H9 (cell line): ENCODE results near the gene IFT122. TPM values are rescaled to one million over a fixed set of nuclear protein-coding genes. Genes with fewer than 3 reads are reported as not detected.

Experiments
- DNase-seq: peaks from one replicate; pipeline ENCODE4 v3.0.0-alpha.2; 2017
- H2AFZ ChIP-seq: one replicate; pipeline ENCODE4 v1.6.1; 2013; ENCODE audit warnings: mild to moderate bottlenecking, low read length, control low read depth, moderate library complexity
- H2AK5ac ChIP-seq: 2 replicates; pipeline ENCODE4 v1.6.1; 2013; ENCODE audit warnings: low read length, control low read depth, mixed read lengths; ENCODE audit not compliant: insufficient read length
- H2BK120ac ChIP-seq: one replicate; pipeline ENCODE4 v1.6.1; 2013; ENCODE audit warnings: low read depth, mild to moderate bottlenecking, low read length, control low read depth, inconsistent platforms; ENCODE audit not compliant: poor library complexity, severe bottlenecking
- H2BK12ac ChIP-seq: 2 replicates; pipeline ENCODE4 v1.6.1; 2013; ENCODE audit warnings: low read length, control low read depth, mixed read lengths, low read depth; ENCODE audit not compliant: insufficient read length
- H2BK15ac ChIP-seq: 2 replicates; pipeline ENCODE4 v1.6.1; 2013; ENCODE audit warnings: low read depth, low read length, control low read depth
- H2BK20ac ChIP-seq: one replicate; pipeline ENCODE4 v1.6.1; 2013; ENCODE audit warnings: low read depth, mild to moderate bottlenecking, low read length, control low read depth, inconsistent platforms; ENCODE audit not compliant: poor library complexity, severe bottlenecking
- H2BK5ac ChIP-seq: 2 replicates; pipeline ENCODE4 v1.6.1; 2013; ENCODE audit warnings: low read length, control low read depth, mixed read lengths; ENCODE audit not compliant: insufficient read length
- H3K14ac ChIP-seq: 2 replicates; pipeline ENCODE4 v1.6.1; 2013; ENCODE audit warnings: low read length, control low read depth; ENCODE audit not compliant: insufficient read depth
- H3K18ac ChIP-seq: 2 replicates; pipeline ENCODE4 v1.6.1; 2013; ENCODE audit warnings: low read depth, mild to moderate bottlenecking, mixed read lengths, low read length, control low read depth; ENCODE audit not compliant: insufficient read length
- H3K23ac ChIP-seq: 2 replicates; pipeline ENCODE4 v1.6.1; 2013; ENCODE audit warnings: low read length, control low read depth, mixed read lengths, low read depth; ENCODE audit not compliant: insufficient read length
- H3K23me2 ChIP-seq: 2 replicates; pipeline ENCODE4 v1.6.1; 2013; ENCODE audit warnings: low read depth, mild to moderate bottlenecking, mixed read lengths, low read length, control low read depth; ENCODE audit not compliant: insufficient read length, poor library complexity, severe bottlenecking
- H3K27ac ChIP-seq: 2 replicates; pipeline ENCODE4 v1.5.1; 2013; ENCODE audit warnings: low read length, control low read depth, mixed read lengths, low read depth; ENCODE audit not compliant: insufficient read length
- H3K27me3 ChIP-seq: 2 replicates; pipeline ENCODE4 v1.6.1; 2013; ENCODE audit warnings: low read length, control low read depth, inconsistent platforms; ENCODE audit not compliant: insufficient read depth
- H3K4ac ChIP-seq: 2 replicates; pipeline ENCODE4 v1.6.1; 2013; ENCODE audit warnings: low read depth, mild to moderate bottlenecking, control low read depth, inconsistent platforms, low read length, moderate library complexity
- H3K4me1 ChIP-seq: 2 replicates; pipeline ENCODE4 v1.6.1; 2013; ENCODE audit warnings: low read length, control low read depth, inconsistent platforms; ENCODE audit not compliant: insufficient read depth
- H3K4me2 ChIP-seq: 2 replicates; pipeline ENCODE4 v1.6.1; 2013; ENCODE audit warnings: low read length, control low read depth, mixed read lengths; ENCODE audit not compliant: insufficient read length, insufficient read depth
- H3K56ac ChIP-seq: 2 replicates; pipeline ENCODE4 v1.6.1; 2013; ENCODE audit warnings: low read depth, mild to moderate bottlenecking, mixed read lengths, low read length, control low read depth; ENCODE audit not compliant: insufficient read length
- H3K79me1 ChIP-seq: 2 replicates; pipeline ENCODE4 v1.6.1; 2013; ENCODE audit warnings: low read depth, mild to moderate bottlenecking, moderate library complexity, low read length, control low read depth, inconsistent platforms; ENCODE audit not compliant: insufficient read depth, poor library complexity, severe bottlenecking
- H3K79me2 ChIP-seq: 2 replicates; pipeline ENCODE4 v1.6.1; 2013; ENCODE audit warnings: low read length, control low read depth, inconsistent platforms; ENCODE audit not compliant: insufficient read depth
- H3K9ac ChIP-seq: 2 replicates; pipeline ENCODE4 v1.6.1; 2013; ENCODE audit warnings: low read length, control low read depth, mixed read lengths; ENCODE audit not compliant: insufficient read length; ENCODE audit errors: extremely low read depth
- H3K9me3 ChIP-seq: one replicate; pipeline ENCODE4 v1.6.1; 2013; ENCODE audit warnings: low read depth, low read length, inconsistent platforms; ENCODE audit not compliant: control insufficient read depth
- H3T11ph ChIP-seq: one replicate; pipeline ENCODE4 v1.6.1; 2013; ENCODE audit warnings: mild to moderate bottlenecking, low read length, control low read depth, inconsistent platforms
- H4K20me1 ChIP-seq: one replicate; pipeline ENCODE4 v1.6.1; 2013; ENCODE audit not compliant: control insufficient read depth, insufficient read length, insufficient read depth
- H4K5ac ChIP-seq: 2 replicates; pipeline ENCODE4 v1.6.1; 2013; ENCODE audit warnings: low read depth, mild to moderate bottlenecking, mixed read lengths, low read length, control low read depth; ENCODE audit not compliant: insufficient read length
- H4K8ac ChIP-seq: replicated peaks from 2 replicates; pipeline ENCODE4 v1.6.1; 2013; ENCODE audit warnings: low read length, control low read depth, mixed read lengths, low read depth; ENCODE audit not compliant: insufficient read length
- H4K91ac ChIP-seq: 2 replicates; pipeline ENCODE4 v1.6.1; 2013; ENCODE audit warnings: low read depth, mild to moderate bottlenecking, moderate library complexity, mixed read lengths, low read length, control low read depth; ENCODE audit not compliant: insufficient read length
- H3K27ac Mint-ChIP-seq, 3 experiments: 2 replicates in 2 of 3; 3 replicates in 1 of 3; pipeline ENCODE4 v1.8.0; 2020 to 2021; ENCODE audit warnings: mixed read lengths in 3 of 3, mild to moderate bottlenecking in 1 of 3, moderate library complexity in 1 of 3
- H3K27me3 Mint-ChIP-seq: 2 replicates; pipeline ENCODE4 v1.8.0; 2021; ENCODE audit warnings: low read depth, mild to moderate bottlenecking, moderate library complexity, mixed read lengths
- H3K36me3 Mint-ChIP-seq, 3 experiments: 2 replicates in 2 of 3; 3 replicates in 1 of 3; pipeline ENCODE4 v1.8.0; 2020 to 2021; ENCODE audit warnings: low read depth in 3 of 3, mixed read lengths in 3 of 3; ENCODE audit not compliant: insufficient read depth in 1 of 3
- H3K4me1 Mint-ChIP-seq, 2 experiments: 2 replicates each; pipeline ENCODE4 v1.8.0; 2020; ENCODE audit warnings: mixed read lengths in 2 of 2
- H3K4me3 Mint-ChIP-seq, 2 experiments: 2 replicates in 1 of 2; 3 replicates in 1 of 2; pipeline ENCODE4 v1.8.0; 2020 to 2021; ENCODE audit warnings: mild to moderate bottlenecking in 2 of 2, mixed read lengths in 2 of 2, moderate library complexity in 1 of 2
- H3K9me3 Mint-ChIP-seq, 2 experiments: 2 replicates in 1 of 2; 3 replicates in 1 of 2; pipeline ENCODE4 v1.8.0; 2020; ENCODE audit warnings: mild to moderate bottlenecking in 2 of 2, mixed read lengths in 2 of 2, moderate library complexity in 1 of 2
- CTCF ChIP-seq: fragments of 200-600 bp; sonication (generic); conservative IDR thresholded peaks from 3 replicates; pipeline ENCODE4 v1.8.0; 2021; ENCODE audit warnings: antibody characterized with exemption, mild to moderate bottlenecking
- WGBS: extraction: QIAGEN DNeasy Blood & Tissue Kit; methylation state at CpG from one replicate; pipeline ENCODE4 v1.1.7; 2013; ENCODE audit warnings: missing lambda C conversion rate, low lambda C conversion rate, mixed read lengths; ENCODE audit not compliant: insufficient read length; ENCODE audit errors: extremely low coverage; 5-methylcytosine and 5-hydroxymethylcytosine counted together
- total RNA-seq: library from RNA; stranded (reverse); gene quantifications from 2 replicates; pipeline ENCODE4 v1.2.1, GENCODE V29; 2021

The IFT122 gene
- total RNA-seq, 1 experiment from 2014 or later = 19.3 TPM

GRCh38 chr3:129503471-129504291 is 63.7 kb downstream of the IFT122 start:
- H3K36me3 Mint-ChIP-seq = peaks cover 5 to 25% (median 9%) of the 10 kb centered on the region in 3 experiments; a peak in 6 of 7 replicates
- no peaks in the 10 kb centered on the region for H3K27me3 ChIP-seq
- no peak overlapping the region for H2BK12ac ChIP-seq
- H3K4ac ChIP-seq = no peak overlapping the region
- H3T11ph ChIP-seq = no peak overlapping the region
- H3K23me2 ChIP-seq = no peaks in the 10 kb centered on the region
- no peak overlapping the region for H4K8ac ChIP-seq
- TF ChIP-seq CTCF = no peak
- no peak overlapping the region for H3K4me3 Mint-ChIP-seq
- H3K9me3 Mint-ChIP-seq = no peaks in the 10 kb centered on the region
- no peak overlapping the region for H3K18ac ChIP-seq
- no peak overlapping the region for H3K23ac ChIP-seq
- no peak overlapping the region for H2BK15ac ChIP-seq
- DNase-seq = no peak
- no peak overlapping the region for H3K9ac ChIP-seq
- no peak overlapping the region for H2AK5ac ChIP-seq
- H3K9me3 ChIP-seq = no peaks in the 10 kb centered on the region
- peaks cover 1% of the 10 kb centered on the region; the same call in 1 of the 2 replicates for H3K27me3 Mint-ChIP-seq
- H4K5ac ChIP-seq = no peak overlapping the region
- no peak overlapping the region for H3K14ac ChIP-seq
- H3K27ac Mint-ChIP-seq = no peak overlapping the region
- no peak overlapping the region for H2BK5ac ChIP-seq
- H3K4me1 Mint-ChIP-seq = peaks cover 14 to 15% of the 10 kb centered on the region in 2 experiments
- 0 out of 2 replicates have a peak, but pooled peaks cover 4% of the 10 kb centered on the region for H3K4me1 ChIP-seq
- no peaks in the 10 kb centered on the region for H3K79me1 ChIP-seq
- H3K79me2 ChIP-seq = no peaks in the 10 kb centered on the region
- no CpG with 5 or more reads among the region's 13 CpGs for WGBS
- H2AFZ ChIP-seq = no peak overlapping the region
- H4K91ac ChIP-seq = no peak overlapping the region
- no peak overlapping the region for H3K4me2 ChIP-seq
- H4K20me1 ChIP-seq = peaks cover 2% of the 10 kb centered on the region
- no peak overlapping the region for H2BK120ac ChIP-seq
- no peak overlapping the region for H3K56ac ChIP-seq
- H3K27ac ChIP-seq = no peak overlapping the region
- H2BK20ac ChIP-seq = no peak overlapping the region
